ENCODE results near the gene CYP2A13.

DNA sequence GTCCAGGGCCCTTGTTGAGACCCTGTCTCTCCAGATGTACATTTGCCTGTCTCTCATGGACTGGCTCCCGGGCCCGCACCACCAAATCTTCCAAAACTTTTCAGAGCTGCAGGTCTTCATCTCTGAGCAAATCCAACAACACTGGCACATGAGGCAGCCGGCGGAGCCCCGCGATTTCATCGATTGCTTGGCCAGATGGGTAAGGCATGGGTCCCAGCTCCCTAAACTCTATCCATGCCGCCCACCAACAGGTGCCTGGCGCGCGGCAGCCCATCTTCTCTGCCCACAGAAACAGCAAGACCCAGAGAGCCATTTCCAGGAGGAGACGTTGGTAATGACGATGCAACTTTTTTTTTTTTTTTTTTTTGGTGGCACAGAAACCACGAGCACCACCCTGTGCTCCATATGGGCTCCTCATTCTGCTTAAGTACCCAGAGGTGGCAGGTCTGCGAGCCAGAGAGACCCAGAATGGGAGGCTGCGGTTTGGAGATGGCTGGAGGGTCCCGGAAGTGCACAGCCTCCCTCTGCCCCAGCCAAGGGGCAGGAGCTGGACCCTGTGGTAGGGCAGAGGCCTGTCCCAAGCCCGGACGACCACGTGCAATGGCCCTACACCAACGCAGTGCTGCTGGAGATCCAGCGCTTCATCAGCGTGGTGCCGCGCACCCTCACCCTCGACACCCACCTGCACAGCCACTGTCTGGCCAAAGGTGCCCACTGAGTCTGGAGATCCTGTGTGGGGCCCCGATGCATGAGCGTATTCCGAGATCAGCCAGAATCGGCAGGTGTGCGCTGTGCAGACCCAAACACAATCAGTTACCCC lies 48.6 kb downstream of the CYP2A13 start:
- no peak for TF ChIP-seq ZNF384 (IDR thresholded peaks at IDR 0.05)
- TF ChIP-seq, protein P1, sequence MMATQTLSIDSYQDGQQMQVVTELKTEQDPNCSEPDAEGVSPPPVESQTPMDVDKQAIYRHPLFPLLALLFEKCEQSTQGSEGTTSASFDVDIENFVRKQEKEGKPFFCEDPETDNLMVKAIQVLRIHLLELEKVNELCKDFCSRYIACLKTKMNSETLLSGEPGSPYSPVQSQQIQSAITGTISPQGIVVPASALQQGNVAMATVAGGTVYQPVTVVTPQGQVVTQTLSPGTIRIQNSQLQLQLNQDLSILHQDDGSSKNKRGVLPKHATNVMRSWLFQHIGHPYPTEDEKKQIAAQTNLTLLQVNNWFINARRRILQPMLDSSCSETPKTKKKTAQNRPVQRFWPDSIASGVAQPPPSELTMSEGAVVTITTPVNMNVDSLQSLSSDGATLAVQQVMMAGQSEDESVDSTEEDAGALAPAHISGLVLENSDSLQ (IDR thresholded peaks at IDR 0.05) = no peak

Measured in HEK293T (cell line).